ELF-1 (cell line): ENCODE results near the gene WIPF1.

Experiments used
- DNase-seq: peaks from one replicate; pipeline ENCODE4 v3.0.0-alpha.2; 2016; ENCODE audit warnings: low read depth, low spot score

The WIPF1 gene

GRCh38 chr2:174623106-174623637 lies 25.6 kb upstream of the WIPF1 start:
- DNase-seq, result no peak

- DNase-seq, result no peak
These were observed 23.7 kb upstream of the WIPF1 start for GRCh38 chr2:174621323-174621722.

GRCh38 chr2:174618179-174618578 lies 20.6 kb upstream of the WIPF1 start:
- DNase-seq, result no peak

GRCh38 chr2:174617718-174618117 lies 20.1 kb upstream of the WIPF1 start:
- DNase-seq, result no peak

- DNase-seq, result no peak
These were observed 19.5 kb upstream of the WIPF1 start for GRCh38 chr2:174617120-174617519.

GRCh38 chr2:174615871-174616436 lies 18.4 kb upstream of the WIPF1 start:
- DNase-seq, result no peak

GRCh38 chr2:174614261-174614660 lies 16.7 kb upstream of the WIPF1 start:
- peak; percentile 19 for DNase-seq

GRCh38 chr2:174613531-174613930 lies 15.9 kb upstream of the WIPF1 start:
- DNase-seq, result no peak

- no peak for DNase-seq
These were observed 15.4 kb upstream of the WIPF1 start for GRCh38 chr2:174612970-174613369.

- no peak for DNase-seq
These were observed 14.2 kb upstream of the WIPF1 start for GRCh38 chr2:174611854-174612253.

GRCh38 chr2:174611006-174611405 lies 13.4 kb upstream of the WIPF1 start:
- no peak for DNase-seq

GRCh38 chr2:174610243-174610995 lies 12.8 kb upstream of the WIPF1 start:
- no peak for DNase-seq

GRCh38 chr2:174609261-174609660 lies 11.7 kb upstream of the WIPF1 start:
- no peak for DNase-seq

- no peak for DNase-seq
These were observed 11.2 kb upstream of the WIPF1 start for GRCh38 chr2:174608866-174609214.

GRCh38 chr2:174607989-174608865 lies 10.6 kb upstream of the WIPF1 start:
- no peak for DNase-seq

- no peak for DNase-seq
These were observed 10.0 kb upstream of the WIPF1 start for GRCh38 chr2:174607584-174607983.

GRCh38 chr2:174606336-174606735 lies 8.7 kb upstream of the WIPF1 start:
- no peak for DNase-seq

GRCh38 chr2:174605687-174606086 lies 8.1 kb upstream of the WIPF1 start:
- no peak for DNase-seq

- DNase-seq, result peak; percentile 51
These were observed 5.7 kb upstream of the WIPF1 start for GRCh38 chr2:174603280-174603679.

- no peak for DNase-seq
These were observed 5.1 kb upstream of the WIPF1 start for GRCh38 chr2:174602745-174603144.

- no peak for DNase-seq
These were observed 2.7 kb upstream of the WIPF1 start for GRCh38 chr2:174600349-174600748.

GRCh38 chr2:174599310-174599921 lies 1.8 kb upstream of the WIPF1 start:
- DNase-seq, result no peak
